Activated CD8-positive, alpha-beta memory T cell treated with anti-CD3 and anti-CD28 coated beads, Interleukin-2, amount 10 ng/mL, durations not matched to agents 7 days and 5 days (primary cell): ENCODE results near the gene GNPTG. TPM values are rescaled to one million over a fixed set of nuclear protein-coding genes. Genes with fewer than 3 reads are reported as not detected.

Experiments
- ATAC-seq: fragments of 150-1000 bp; cut with Tn5 transposase; one replicate; pipeline ENCODE4 v1.10.0; 2021; ENCODE audit warnings: moderate library complexity
- CTCF ChIA-PET: fragments of 350-600 bp; sonication (Branson Sonifier 250); formaldehyde crosslinking; loops from one replicate; lab custom pipeline; 2021; ENCODE audit warnings: antibody characterized with exemption; lab: Charles Lee
- DNase-seq: peaks from one replicate; pipeline ENCODE4 v3.0.0-alpha.2; 2020
- H3K27ac Mint-ChIP-seq: one replicate; pipeline ENCODE4 v1.8.0; 2021; ENCODE audit warnings: mild to moderate bottlenecking, mixed read lengths
- H3K27me3 Mint-ChIP-seq: one replicate; pipeline ENCODE4 v1.8.0; 2021; ENCODE audit warnings: mixed read lengths
- H3K36me3 Mint-ChIP-seq: one replicate; pipeline ENCODE4 v1.8.0; 2021; ENCODE audit warnings: mild to moderate bottlenecking, mixed read lengths
- H3K4me1 Mint-ChIP-seq: one replicate; pipeline ENCODE4 v1.8.0; 2021; ENCODE audit warnings: mixed read lengths
- H3K4me3 Mint-ChIP-seq: one replicate; pipeline ENCODE4 v1.8.0; 2021; ENCODE audit warnings: mild to moderate bottlenecking, moderate library complexity, mixed read lengths
- H3K9me3 Mint-ChIP-seq: one replicate; pipeline ENCODE4 v1.8.0; 2022; ENCODE audit warnings: low read depth, mixed read lengths
- total RNA-seq, 2 experiments: library from RNA; stranded (reverse); gene quantifications; one replicate each; pipeline ENCODE4 v1.2.3, GENCODE V29; 2021

Gene GNPTG
- total RNA-seq, 2 experiments from 2014 or later = 29.3 to 33.0 TPM

DNA sequence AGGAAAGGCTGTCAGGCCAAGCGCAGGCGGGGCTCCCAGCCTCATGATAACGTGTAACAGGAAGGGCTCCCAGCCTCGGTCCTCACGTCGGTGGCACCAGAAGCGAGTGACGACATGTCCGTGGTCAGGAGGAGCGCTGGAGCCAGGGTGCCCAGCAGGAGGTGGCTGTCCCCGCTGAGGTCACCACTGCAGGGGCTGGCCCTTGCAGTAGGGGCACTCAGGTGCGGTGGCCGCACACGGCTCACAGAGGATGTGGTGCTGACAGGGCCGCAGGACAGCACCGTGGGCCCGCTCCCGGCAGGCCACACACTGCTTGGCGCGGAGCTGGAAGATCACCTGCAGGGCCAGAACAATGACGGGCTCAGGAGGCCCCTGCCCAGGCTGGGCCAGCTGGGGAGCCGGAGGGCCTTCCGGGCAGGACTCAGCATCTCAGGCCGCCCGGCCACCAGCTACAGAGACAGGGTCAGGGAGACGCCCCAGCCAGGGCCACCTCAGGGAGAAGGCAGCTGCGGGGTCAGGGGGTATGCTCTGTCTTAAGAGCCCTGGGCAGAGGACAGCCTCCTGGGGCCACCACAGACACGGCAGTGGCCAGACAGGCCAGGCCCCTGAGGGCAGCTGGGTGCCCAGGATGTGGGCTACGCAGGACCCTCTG lies 14.5 kb downstream of the GNPTG start:
- Mint-ChIP-seq H3K27me3 (no peaks in the 10 kb centered on the region), H3K9me3 (no peaks in the 10 kb centered on the region), H3K27ac (no peak overlapping the region), H3K36me3 (peaks cover 4% of the 10 kb centered on the region), H3K4me3 (no peak overlapping the region), H3K4me1 (peaks cover 2% of the 10 kb centered on the region)
- DNase-seq (no peak), ATAC-seq (no peak)
- CTCF ChIA-PET = no interaction called here

DNA sequence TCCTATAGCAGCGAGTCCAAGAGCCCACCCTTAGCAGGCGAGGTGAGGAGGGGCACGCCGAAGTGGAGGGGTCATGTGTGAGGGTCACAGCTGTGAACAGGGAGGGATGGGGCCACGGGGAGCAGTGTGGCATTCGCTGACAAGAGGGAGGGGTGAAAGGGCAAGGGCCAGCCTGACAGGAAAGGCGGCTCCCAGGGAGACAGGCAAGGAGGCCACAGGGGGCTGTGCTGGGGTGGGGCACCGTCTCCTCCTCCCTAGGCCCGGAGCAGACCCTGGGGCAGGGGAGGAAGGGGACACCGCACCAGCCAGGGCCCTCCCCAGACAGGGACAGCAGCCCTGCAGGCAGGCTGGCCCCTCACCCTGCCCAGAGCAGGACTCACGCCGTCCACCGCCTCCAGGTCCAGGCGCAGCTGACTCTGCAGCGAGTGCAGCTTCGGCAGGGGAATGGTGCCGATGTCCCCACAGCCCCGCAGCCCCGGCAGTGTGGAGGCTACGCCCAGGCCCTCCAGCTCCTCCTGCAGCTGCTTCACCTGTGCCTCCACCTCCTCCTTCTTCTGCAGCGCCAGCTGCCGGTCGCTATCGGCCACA lies 15.1 kb downstream of the GNPTG start:
- Mint-ChIP-seq H3K27me3 (no peaks in the 10 kb centered on the region), H3K4me3 (no peak overlapping the region), H3K9me3 (no peaks in the 10 kb centered on the region), H3K36me3 (peaks cover 4% of the 10 kb centered on the region), H3K27ac (no peak overlapping the region), H3K4me1 (peaks cover 2% of the 10 kb centered on the region)
- CTCF ChIA-PET = no interaction called here
- ATAC-seq (no peak), DNase-seq (no peak)

DNA sequence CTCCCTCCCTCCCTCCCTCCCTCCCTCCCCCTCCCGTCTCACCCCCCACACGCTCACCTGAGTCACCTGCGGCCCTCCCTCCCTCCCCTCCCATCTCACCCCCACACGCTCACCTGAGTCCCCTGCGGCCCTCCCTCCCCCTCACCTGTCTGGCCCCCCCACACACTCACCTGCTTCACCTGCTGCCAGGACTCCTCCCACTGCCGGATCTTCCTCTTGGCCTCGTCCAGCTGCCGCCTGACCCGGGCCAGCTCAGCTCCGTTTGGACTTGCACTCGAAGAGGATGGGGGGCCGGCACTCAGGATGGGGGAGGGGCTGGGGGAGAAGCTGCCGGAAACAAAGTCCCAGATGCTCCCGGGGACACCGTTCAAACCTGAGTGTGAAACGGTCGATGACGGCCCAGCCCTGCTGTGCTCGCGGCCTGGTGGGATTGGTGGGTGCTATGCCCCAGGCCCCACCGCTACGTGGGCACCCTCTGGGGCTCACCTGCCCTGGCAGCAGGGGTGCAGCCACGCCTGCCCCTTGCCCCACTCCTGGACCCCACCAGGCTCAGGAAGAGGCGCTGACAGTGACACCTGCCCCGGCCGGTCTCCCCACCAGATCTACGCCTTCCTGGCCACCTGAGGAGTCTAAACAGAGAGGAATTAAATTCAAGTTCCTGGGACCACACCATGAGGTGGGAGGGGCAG lies 15.9 kb downstream of the GNPTG start:
- CTCF ChIA-PET = no interaction called here
- ATAC-seq (no peak), DNase-seq (no peak)
- Mint-ChIP-seq H3K27ac (no peak overlapping the region), H3K27me3 (no peaks in the 10 kb centered on the region), H3K36me3 (peaks cover 4% of the 10 kb centered on the region), H3K4me1 (peaks cover 2% of the 10 kb centered on the region), H3K4me3 (no peak overlapping the region), H3K9me3 (no peaks in the 10 kb centered on the region)

DNA sequence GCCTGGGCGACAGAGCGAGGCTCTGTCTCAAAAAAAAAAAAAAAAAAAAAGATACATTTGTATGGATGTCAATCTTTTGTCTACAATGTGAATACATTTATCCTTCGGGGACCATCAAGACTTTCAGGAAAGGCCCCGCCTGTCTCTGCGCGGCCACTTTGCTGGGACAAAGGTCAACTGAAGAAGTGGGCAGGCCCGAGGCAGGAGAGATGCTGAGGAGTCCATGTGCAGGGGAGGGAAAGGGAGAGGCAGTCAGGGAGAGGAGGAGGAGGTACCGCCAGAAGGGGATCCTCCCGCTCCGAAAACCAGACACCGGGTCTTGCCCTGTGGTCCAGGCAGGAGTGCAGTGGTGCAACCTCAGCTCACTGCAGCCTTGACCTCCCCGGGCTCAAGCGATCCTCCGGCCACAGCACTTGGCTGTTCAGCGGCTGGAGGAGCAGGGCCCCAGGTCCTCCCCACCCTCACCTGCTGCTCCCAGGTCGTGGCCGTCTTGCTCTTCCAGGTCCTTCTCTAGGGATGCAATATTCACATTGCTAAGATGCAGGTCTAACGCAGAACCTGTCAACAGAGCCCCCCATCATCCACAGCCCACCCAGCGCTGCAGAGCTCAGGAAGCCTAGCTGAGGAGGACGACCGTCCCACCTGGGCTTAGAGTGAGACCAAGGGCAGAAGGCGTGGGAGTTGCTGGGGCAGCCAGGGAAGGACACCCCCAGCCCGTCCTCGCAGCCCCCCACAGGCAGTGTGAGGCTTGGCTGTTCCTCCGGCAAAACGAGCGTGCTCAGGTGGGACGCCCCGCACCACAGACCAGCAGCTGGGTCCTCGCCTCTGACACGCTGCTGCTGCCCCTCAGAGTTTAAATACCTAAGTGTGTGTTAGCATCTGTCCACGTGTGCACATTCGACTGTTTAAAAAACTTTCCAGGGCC lies 19.6 kb downstream of the GNPTG start:
- H3K4me3 Mint-ChIP-seq = no peak overlapping the region
- no peaks in the 10 kb centered on the region for H3K4me1 Mint-ChIP-seq
- no peaks in the 10 kb centered on the region for H3K27me3 Mint-ChIP-seq
- ATAC-seq (no peak), DNase-seq (no peak)
- H3K9me3 Mint-ChIP-seq = no peaks in the 10 kb centered on the region
- no peak overlapping the region for H3K27ac Mint-ChIP-seq
- no peaks in the 10 kb centered on the region for H3K36me3 Mint-ChIP-seq
- CTCF ChIA-PET = interaction anchor here (0.6 to 1.1 kb wide), 3 partner anchors 9 to 630 kb away, joined by 3 to 7 read pairs (median 3); no protein-coding TSS in a partner anchor

DNA sequence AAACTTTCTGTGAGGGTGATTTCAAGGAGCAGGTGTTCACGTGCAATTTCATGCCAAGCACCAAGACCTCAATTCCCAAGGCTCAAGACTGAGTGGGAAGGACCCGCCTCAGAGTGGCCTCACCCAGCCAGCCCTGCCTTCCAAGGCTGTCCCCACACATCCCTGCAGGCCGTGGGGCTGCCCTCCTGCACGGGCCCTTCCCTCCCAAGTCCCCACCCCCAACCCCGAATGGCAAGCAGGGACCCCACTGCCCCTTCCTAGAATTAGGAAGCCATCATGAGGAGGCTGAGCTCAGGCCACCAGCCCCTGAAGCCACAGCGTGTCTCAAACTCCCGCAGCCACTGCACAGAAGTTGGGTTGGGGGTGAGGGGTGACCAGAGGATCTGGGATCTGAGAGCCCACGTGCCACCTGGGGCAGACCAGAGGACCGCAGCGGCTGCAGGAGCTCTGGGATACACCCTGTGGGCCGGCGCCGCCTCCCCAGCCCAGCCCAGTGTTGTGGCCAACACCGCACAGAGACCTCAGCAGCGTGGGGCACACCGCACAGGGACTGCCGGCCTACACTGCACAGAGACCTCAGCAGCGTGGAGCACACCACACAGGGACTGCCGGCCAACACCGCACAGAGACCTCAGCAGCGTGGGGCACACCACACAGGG lies 20.7 kb downstream of the GNPTG start:
- Mint-ChIP-seq H3K36me3 (no peaks in the 10 kb centered on the region), H3K9me3 (no peaks in the 10 kb centered on the region), H3K27ac (no peak overlapping the region), H3K4me1 (no peaks in the 10 kb centered on the region), H3K27me3 (no peaks in the 10 kb centered on the region), H3K4me3 (no peak overlapping the region)
- CTCF ChIA-PET = interaction anchor here (0.6 kb wide), 1 partner anchor 631 kb away, joined by 3 read pairs; no protein-coding TSS in a partner anchor
- no peak for DNase-seq
- ATAC-seq = no peak

DNA sequence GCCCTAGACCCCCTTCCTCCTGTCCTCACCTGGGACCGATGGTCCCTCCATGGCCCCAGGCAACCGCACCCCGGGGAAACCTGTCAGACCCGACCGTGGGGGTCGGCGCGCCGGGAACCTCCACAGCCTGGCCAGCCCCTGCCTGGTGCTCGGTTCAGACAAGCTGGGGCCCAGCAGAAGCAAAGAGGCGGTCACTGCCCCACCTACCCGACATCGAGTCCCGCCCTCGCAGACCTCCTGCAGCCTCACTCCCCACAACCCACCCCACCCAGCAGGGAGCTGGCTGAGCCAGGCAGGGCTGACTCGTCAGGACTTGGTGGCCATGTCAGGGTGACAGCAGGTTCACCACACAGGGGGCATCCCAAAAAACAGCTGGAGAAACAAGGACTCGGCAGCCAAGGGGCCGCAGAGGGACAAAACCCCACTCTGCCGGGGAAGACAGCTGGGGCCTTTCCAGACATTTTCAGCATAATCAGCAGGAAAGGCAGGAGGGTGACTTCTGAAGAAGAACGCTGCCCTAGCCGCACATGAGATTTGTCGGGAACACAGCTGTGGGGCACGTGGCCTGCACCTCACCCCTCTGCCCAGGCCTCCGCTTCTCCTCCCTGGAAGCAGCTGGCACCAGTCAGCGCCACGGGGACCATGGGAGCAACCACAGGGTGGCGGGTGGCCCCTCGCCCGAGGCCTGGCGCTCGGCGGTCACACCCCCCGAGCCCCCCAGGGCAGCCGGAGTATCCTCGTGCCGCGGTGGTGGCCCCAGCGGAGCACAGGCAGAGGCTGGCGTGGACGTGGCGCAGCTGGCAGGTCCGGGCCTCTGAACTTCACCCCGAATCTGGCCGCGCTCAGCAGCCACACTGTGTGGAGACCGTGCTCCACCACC lies 22.9 kb downstream of the GNPTG start:
- CTCF ChIA-PET = no interaction called here
- Mint-ChIP-seq H3K27me3 (no peaks in the 10 kb centered on the region), H3K36me3 (no peaks in the 10 kb centered on the region), H3K27ac (no peak overlapping the region), H3K4me1 (peaks cover 14% of the 10 kb centered on the region), H3K9me3 (no peaks in the 10 kb centered on the region), H3K4me3 (no peak overlapping the region)
- DNase-seq (no peak), ATAC-seq (no peak)

DNA sequence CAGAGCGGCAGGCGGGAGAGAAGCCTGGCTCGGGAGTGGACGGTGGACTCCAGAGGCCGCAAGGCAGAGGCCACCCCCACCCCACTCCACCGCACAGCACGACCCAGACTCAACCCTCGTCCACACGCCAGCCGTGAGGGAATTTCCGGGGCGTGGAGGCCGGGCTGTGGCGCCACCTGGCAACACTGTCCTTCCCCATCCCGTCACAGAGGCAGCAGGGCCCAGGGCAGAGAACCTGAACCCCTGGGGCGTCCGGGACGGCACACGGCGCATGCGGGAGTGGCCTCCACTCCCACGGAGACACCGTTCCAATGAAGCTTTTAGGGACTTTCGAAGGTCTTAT lies 23.5 kb downstream of the GNPTG start:
- no peak for DNase-seq
- peaks cover 18% of the 10 kb centered on the region for H3K4me1 Mint-ChIP-seq
- ATAC-seq = no peak
- H3K9me3 Mint-ChIP-seq = no peaks in the 10 kb centered on the region
- no peaks in the 10 kb centered on the region for H3K27me3 Mint-ChIP-seq
- H3K4me3 Mint-ChIP-seq = no peak overlapping the region
- CTCF ChIA-PET = no interaction called here
- no peak overlapping the region for H3K27ac Mint-ChIP-seq
- no peaks in the 10 kb centered on the region for H3K36me3 Mint-ChIP-seq

DNA sequence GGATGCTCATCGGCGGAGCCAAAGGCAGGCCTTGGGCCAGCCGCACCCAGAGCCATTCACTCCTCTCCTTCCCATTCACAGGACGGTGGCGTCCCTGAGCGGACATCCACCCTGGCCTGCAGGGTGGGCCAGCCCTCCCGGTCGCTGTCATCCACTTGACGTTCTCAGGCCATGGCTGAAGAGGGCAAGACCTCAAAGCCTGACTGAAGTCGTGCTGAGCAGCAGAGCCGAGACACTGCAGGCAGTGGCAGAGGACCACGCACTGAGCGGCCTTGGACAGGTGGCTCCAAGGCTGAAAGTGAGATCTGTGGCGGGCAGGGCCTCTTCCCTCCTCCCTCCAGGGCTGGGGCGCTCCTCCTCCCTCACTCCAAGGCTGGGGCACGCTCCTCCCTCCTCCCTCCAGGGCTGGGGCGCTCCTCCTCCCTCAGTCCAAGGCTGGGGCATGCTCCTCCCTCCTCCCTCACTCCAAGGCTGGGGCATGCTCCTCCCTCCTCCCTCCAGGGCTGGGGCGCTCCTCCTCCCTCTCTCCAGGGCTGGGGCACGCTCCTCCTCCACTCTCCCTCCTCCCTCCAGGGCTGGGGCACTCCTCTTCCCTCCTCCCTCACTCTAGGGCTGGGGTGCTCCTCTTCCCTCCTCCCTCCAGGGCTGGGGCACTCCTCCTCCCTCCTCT lies 24.1 kb downstream of the GNPTG start:
- Mint-ChIP-seq H3K36me3 (no peaks in the 10 kb centered on the region), H3K4me1 (peaks cover 18% of the 10 kb centered on the region), H3K27me3 (no peaks in the 10 kb centered on the region), H3K27ac (no peak overlapping the region), H3K4me3 (no peak overlapping the region), H3K9me3 (no peaks in the 10 kb centered on the region)
- CTCF ChIA-PET = no interaction called here
- ATAC-seq = no peak
- DNase-seq = no peak

DNA sequence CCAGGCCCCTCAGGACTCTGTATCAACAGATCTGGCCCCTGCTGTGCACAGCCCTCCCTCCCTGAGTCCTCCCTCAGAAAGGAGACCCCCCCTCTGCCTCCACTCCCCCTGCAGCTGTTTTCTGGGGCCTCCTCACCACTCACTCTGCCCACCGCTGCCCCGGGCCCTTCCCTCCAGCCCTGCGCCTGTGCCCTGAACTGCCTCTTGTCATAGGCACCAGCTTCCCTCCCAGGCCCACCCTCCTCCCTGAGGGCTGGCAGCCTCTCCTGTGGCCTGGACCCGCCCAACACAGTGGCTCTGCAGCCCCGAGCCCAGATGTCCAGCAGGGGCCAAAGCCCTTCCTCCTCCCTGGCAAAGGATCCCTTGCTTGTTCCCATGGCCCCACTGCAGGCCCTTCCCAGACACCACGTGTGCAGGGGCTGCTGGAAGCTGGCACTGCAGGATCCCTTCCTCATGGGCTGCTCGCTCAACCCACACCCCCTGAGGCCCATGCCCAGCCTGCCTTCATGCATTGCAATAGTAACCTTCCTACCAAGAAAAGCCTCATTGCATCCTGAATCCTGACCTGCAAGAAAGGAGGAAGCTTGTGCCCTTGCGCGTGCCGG lies 25.8 kb downstream of the GNPTG start:
- DNase-seq (no peak), ATAC-seq (no peak)
- Mint-ChIP-seq H3K4me3 (peak overlapping the region; percentile 76), H3K27ac (peak overlapping the region; percentile 34), H3K36me3 (no peaks in the 10 kb centered on the region), H3K9me3 (no peaks in the 10 kb centered on the region), H3K27me3 (no peaks in the 10 kb centered on the region), H3K4me1 (peaks cover 18% of the 10 kb centered on the region)
- CTCF ChIA-PET = interaction anchor here (1.6 to 2.2 kb wide), 2 partner anchors 8 to 14 kb away, joined by 10 to 11 read pairs; no protein-coding TSS in a partner anchor

DNA sequence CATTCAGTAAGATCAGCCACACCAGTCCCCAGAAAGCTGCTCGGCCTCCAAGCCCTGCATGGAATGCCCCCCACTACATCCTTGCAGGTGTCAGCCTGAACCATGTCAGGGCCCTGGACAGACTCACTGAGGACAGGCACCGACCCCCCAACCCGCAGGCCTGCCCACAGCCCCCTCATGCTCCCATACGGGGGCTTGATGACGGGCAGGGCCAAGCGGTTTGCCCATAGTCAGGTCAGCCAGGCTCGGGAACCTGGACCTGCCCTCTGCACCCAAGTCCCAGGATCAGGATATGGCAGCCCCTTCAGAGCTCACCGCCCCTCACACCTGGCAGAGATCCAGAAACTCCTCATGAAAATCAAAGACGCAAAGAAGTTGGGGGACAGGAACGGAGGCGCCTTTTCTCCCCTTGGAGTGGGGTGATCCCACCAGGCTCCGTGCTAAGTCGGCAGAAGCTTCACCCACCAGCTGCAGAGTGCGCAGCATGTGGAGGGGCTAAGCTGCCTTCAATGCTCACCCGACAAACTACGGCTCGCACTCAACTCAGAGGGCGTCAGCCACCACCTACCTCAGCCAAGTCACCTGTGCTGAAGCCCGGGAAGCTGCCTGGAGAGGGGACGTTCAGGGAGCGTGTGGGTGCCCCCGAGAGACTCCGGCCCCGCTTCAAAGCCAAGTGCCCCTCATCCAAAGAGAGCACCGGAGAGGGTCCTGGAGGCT lies 26.5 kb downstream of the GNPTG start:
- peak overlapping the region; percentile 76 for H3K4me3 Mint-ChIP-seq
- H3K36me3 Mint-ChIP-seq = no peaks in the 10 kb centered on the region
- ATAC-seq (no peak), DNase-seq (no peak)
- H3K27me3 Mint-ChIP-seq = no peaks in the 10 kb centered on the region
- H3K9me3 Mint-ChIP-seq = no peaks in the 10 kb centered on the region
- CTCF ChIA-PET = interaction anchor here (0.6 to 2.2 kb wide), 4 partner anchors 9 to 762 kb away, joined by 3 to 11 read pairs (median 6); no protein-coding TSS in a partner anchor
- peaks cover 18% of the 10 kb centered on the region for H3K4me1 Mint-ChIP-seq
- H3K27ac Mint-ChIP-seq = peak overlapping the region; percentile 85

DNA sequence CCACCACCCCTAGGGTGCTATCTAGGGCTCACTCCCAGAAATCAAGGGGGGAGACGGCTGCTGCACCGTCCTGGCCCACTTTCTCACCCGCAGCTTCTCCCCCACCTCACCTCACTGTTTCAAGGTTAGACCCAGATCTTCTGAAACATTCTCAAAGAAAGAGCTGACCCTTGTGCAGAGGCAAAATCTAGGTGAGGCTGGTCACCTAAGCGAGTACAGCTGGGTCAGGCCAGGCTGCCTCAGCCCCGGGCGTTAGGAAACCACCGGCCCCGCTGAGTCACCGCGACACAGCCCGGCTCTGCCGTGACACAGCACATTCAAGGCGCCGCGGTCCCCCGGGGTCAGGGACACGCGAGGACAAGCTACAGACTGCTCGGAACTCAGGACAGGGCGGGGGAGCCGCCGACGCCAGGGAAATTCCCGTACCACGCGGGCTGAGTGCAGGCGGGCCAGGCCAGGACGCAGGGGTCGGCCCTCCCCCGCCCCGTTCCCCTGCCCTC lies 27.1 kb downstream of the GNPTG start:
- DNase-seq (peak; percentile 78), ATAC-seq (peak; percentile 65)
- Mint-ChIP-seq H3K4me1 (peaks cover 18% of the 10 kb centered on the region), H3K27me3 (no peaks in the 10 kb centered on the region), H3K27ac (peak overlapping the region; percentile 85), H3K4me3 (peak overlapping the region; percentile 76), H3K9me3 (no peaks in the 10 kb centered on the region), H3K36me3 (no peaks in the 10 kb centered on the region)
- CTCF ChIA-PET = interaction anchor here (0.6 to 2.6 kb wide), 5 partner anchors 8 to 761 kb away, joined by 3 to 11 read pairs (median 7); no protein-coding TSS in a partner anchor
